ENCODE data around the gene ANKIB1.

ANKIB1 gene

DNA sequence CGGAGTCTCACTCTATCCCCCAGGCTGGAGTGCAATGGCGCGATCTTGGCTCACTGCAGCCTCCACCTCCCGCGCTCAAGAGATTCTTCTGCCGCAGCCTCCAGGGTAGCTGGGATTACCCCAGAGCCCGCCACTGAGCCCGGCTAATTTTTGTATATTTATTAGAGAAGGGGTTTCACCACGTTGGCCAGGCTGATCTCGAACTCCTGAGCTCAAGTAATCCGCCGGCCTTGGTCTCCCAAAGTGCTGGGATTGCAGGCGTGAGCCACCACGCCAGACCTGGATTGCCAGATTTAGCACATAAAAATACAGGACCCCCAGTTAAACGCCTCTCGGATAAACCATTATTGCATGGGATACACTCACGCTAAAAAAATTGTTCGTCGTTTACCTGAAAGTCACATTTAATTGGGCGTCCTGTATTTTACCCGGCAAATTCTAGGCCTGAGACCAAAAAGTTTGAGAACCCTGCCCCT lies 201.1 kb downstream of the ANKIB1 start:
- peaks cover 5% of the 10 kb centered on the region; the same call in 1 of the 2 replicates for H3K79me2 ChIP-seq (ENCODE audit: control insufficient read depth, low read length)
- TF ChIP-seq, protein P1, sequence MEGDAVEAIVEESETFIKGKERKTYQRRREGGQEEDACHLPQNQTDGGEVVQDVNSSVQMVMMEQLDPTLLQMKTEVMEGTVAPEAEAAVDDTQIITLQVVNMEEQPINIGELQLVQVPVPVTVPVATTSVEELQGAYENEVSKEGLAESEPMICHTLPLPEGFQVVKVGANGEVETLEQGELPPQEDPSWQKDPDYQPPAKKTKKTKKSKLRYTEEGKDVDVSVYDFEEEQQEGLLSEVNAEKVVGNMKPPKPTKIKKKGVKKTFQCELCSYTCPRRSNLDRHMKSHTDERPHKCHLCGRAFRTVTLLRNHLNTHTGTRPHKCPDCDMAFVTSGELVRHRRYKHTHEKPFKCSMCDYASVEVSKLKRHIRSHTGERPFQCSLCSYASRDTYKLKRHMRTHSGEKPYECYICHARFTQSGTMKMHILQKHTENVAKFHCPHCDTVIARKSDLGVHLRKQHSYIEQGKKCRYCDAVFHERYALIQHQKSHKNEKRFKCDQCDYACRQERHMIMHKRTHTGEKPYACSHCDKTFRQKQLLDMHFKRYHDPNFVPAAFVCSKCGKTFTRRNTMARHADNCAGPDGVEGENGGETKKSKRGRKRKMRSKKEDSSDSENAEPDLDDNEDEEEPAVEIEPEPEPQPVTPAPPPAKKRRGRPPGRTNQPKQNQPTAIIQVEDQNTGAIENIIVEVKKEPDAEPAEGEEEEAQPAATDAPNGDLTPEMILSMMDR (IDR thresholded peaks at IDR 0.05; ENCODE audit: low read depth, low read length, poor library complexity, severe bottlenecking): no peak
- no peak for TF ChIP-seq EZH2phosphoT487 (IDR thresholded peaks at IDR 0.05; ENCODE audit: borderline replicate concordance, low read length)
- peak overlapping the region; percentile 67 for H3K27ac ChIP-seq (ENCODE audit: low read depth, low read length)
- H3K27me3 ChIP-seq (ENCODE audit: control insufficient read depth, low read length): no peaks in the 10 kb centered on the region
- peaks cover 31% of the 10 kb centered on the region for H3K36me3 ChIP-seq (ENCODE audit: control insufficient read depth, low read length)
- no peaks in the 10 kb centered on the region for H3K9me2 ChIP-seq (replicated peaks; ENCODE audit: control insufficient read depth, low read length)
- peak overlapping the region; percentile 93 for H3K4me3 ChIP-seq (ENCODE audit: low read length)
- no peaks in the 10 kb centered on the region for H3K9me3 ChIP-seq (ENCODE audit: control insufficient read depth, insufficient read depth, low read length)
- H3F3A ChIP-seq (ENCODE audit: control insufficient read depth, insufficient read depth): peaks cover 2% of the 10 kb centered on the region; the same call in 1 of the 2 replicates
- peaks cover 17% of the 10 kb centered on the region for H3K4me1 ChIP-seq (ENCODE audit: control insufficient read depth, low read length)
- no peaks in the 10 kb centered on the region for H4K20me1 ChIP-seq (ENCODE audit: control insufficient read depth, insufficient read depth, low read depth, low read length)
- peak overlapping the region; percentile 71 for H3K4me2 ChIP-seq (ENCODE audit: low read length)

DNA sequence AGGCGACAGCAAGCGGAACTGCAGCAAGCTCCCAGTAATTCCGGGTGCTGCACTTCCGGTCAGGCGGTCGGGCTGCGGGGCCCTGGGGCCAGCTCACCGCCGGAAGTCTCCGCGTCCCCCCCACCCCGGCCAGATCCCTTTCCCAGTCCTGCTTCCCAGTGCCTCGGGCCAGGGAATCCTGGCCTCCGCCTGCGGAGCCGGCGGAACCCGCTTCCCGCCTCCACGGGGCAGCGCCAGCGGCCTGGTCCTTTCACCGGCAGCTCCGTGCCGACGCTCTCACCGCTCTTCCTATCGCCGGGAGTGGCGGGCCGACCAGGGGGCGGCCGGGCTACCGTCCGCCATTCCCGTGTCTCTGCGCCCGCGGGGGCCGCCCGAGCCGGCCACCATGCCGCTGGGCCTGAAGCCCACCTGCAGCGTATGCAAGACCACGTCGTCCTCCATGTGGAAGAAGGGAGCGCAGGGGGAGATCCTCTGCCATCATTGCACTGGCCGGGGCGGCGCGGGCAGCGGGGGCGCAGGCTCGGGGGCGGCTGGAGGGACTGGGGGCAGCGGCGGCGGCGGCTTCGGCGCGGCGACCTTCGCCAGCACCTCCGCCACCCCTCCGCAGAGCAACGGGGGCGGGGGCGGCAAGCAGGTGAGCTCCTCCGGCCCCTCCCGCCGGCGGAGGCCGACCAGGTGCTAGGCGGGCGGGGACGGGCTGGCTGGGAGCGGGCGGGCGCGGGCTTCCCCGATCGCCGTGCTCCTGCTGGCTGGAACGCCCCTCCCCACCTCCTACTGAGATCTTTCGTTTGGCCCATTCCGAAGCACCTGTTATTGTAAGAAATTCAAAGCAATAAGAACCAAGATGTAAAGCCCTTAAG lies 201.8 kb downstream of the ANKIB1 start, which contains the start of gene GATAD1:
TSS of gene GATAD1 (plus strand) at position 138 of the 860 bp plus-strand sequence. CDS start at position 386, 248 bp downstream.
- Histone ChIP-seq H3K9me2 (replicated peaks; ENCODE audit: control insufficient read depth, low read length) (no peaks in the 10 kb centered on the region), H3K79me2 (ENCODE audit: control insufficient read depth, low read length) (peaks cover 5% of the 10 kb centered on the region; the same call in 1 of the 2 replicates), H4K20me1 (ENCODE audit: control insufficient read depth, insufficient read depth, low read depth, low read length) (no peaks in the 10 kb centered on the region), H3K36me3 (ENCODE audit: control insufficient read depth, low read length) (peaks cover 37% of the 10 kb centered on the region), H3K27ac (ENCODE audit: low read depth, low read length) (peak within 1 kb of the TSS; percentile 67), H3K27me3 (ENCODE audit: control insufficient read depth, low read length) (no peaks in the 10 kb centered on the region), H3K4me2 (ENCODE audit: low read length) (peak within 1 kb of the TSS; percentile 71), H3K4me1 (ENCODE audit: control insufficient read depth, low read length) (peaks cover 17% of the 10 kb centered on the region), H3K9me3 (ENCODE audit: control insufficient read depth, insufficient read depth, low read length) (no peaks in the 10 kb centered on the region), H3K4me3 (ENCODE audit: low read length) (peak within 1 kb of the TSS; percentile 93), H3F3A (ENCODE audit: control insufficient read depth, insufficient read depth) (peaks cover 2% of the 10 kb centered on the region; the same call in 1 of the 2 replicates)
- TF ChIP-seq EZH2phosphoT487 (IDR thresholded peaks at IDR 0.05; ENCODE audit: borderline replicate concordance, low read length): no peak
- TF ChIP-seq, protein P1 (IDR thresholded peaks at IDR 0.05; ENCODE audit: low read depth, low read length, poor library complexity, severe bottlenecking): peak; percentile 94

DNA sequence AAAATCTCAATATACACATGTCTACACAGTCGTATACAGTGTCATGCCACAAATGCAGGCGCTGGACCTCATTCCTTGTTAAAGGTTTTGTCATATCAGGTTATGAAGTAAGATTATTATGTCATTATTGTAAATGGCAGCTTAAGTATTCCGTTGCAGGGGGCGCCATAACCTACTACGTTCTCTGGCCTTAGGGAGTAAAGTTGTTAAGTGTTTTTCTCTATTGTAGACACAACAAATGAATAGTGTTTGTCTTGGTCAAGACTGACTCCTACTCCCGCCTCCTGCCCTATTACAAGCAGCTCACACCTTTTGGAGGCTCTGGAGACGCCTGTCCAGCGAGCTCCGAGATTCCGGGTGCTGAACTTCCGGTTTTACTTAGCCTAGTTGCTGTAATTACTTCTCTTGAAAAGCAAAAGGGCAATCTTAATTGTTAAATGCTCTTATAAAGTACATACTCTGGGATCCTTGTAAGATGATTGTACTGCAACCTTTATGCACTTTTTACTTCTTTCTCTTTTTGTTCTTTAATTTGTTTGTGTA lies 202.5 kb downstream of the ANKIB1 start:
- Histone ChIP-seq H3K27ac (ENCODE audit: low read depth, low read length) (peak overlapping the region; percentile 67), H3K9me2 (replicated peaks; ENCODE audit: control insufficient read depth, low read length) (no peaks in the 10 kb centered on the region), H3K9me3 (ENCODE audit: control insufficient read depth, insufficient read depth, low read length) (no peaks in the 10 kb centered on the region), H3K79me2 (ENCODE audit: control insufficient read depth, low read length) (peaks cover 5% of the 10 kb centered on the region; the same call in 1 of the 2 replicates), H3K27me3 (ENCODE audit: control insufficient read depth, low read length) (no peaks in the 10 kb centered on the region), H3K36me3 (ENCODE audit: control insufficient read depth, low read length) (peaks cover 44% of the 10 kb centered on the region), H4K20me1 (ENCODE audit: control insufficient read depth, insufficient read depth, low read depth, low read length) (no peaks in the 10 kb centered on the region), H3K4me1 (ENCODE audit: control insufficient read depth, low read length) (peaks cover 17% of the 10 kb centered on the region), H3K4me3 (ENCODE audit: low read length) (peak overlapping the region; percentile 93), H3K4me2 (ENCODE audit: low read length) (peak overlapping the region; percentile 71), H3F3A (ENCODE audit: control insufficient read depth, insufficient read depth) (peaks cover 2% of the 10 kb centered on the region; the same call in 1 of the 2 replicates)
- no peak for TF ChIP-seq EZH2phosphoT487 (IDR thresholded peaks at IDR 0.05; ENCODE audit: borderline replicate concordance, low read length)
- TF ChIP-seq, protein P1 (IDR thresholded peaks at IDR 0.05; ENCODE audit: low read depth, low read length, poor library complexity, severe bottlenecking): peak; percentile 96

Measured in DOHH2 (cell line).